Measurements from ENCODE around the gene ANO1. TPM values are rescaled to one million over a fixed set of nuclear protein-coding genes. Genes with fewer than 3 reads are reported as not detected.

ANO1 gene
- total and polyA plus RNA-seq, 2 of the 8 experiments (the other 6 are each of a cell fraction or from before 2014, with no cell fraction given): 4.7 to 5.0 TPM

DNA sequence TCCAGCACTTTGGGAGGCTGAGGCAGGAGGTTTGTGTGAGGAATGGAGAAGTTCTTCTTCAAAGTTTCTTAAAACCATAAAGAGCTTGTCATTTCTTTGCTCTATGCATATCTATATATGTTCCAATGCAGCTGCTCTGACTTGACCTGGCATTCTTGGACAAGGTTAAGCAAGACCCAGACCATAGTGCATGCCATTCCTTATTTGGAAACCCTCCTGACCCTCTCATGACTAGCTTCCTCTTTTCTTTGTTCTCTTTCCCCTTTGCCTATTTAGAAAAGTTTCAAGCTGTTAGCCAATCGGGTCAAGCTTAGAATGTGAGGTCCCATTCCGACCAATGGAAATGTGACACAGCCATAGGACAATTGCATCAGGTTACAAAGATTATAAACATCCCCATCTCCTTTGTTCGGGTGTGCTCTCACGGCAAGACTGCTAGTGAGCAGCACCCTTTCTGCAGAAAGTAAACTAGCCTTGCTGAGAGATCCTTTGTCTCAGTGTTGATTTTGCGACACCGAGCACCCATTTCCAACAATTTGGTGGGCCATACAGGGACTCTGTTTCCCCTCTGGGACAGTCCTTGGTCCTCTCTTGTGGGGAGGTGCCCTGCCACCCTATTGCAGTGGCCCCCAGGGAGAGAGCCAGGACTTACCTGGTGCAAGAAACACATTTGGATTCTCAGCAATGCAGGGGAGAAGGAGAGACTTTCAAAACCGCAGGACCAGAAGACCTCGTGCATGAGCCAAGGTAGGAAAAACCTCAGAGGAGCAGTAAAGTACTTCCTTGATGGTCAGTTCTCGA lies 39.9 kb upstream of the ANO1 start:
- Histone ChIP-seq H2BK20ac (ENCODE audit: low read length) (no peak overlapping the region), H3K23me2 (ENCODE audit: low read depth, low read length) (no peaks in the 10 kb centered on the region; the same call in 1 of the 2 replicates), H2BK12ac (ENCODE audit: low read depth, low read length) (no peak overlapping the region), H4K91ac (replicated peaks; ENCODE audit: insufficient read length, low read length) (no peak overlapping the region), H4K8ac (ENCODE audit: extremely low read depth, insufficient read depth, low read length) (no peak overlapping the region), H3K79me2 (ENCODE audit: control insufficient read depth in 1 of 2, insufficient read depth in 2 of 2, low read length in 2 of 2) (no peaks in the 10 kb centered on the region), H3K4me1 (replicated peaks in 1 of 4; ENCODE audit: control insufficient read depth in 3 of 4, insufficient read depth in 4 of 4, low read length in 3 of 4) (no peaks in the 10 kb centered on the region; a peak in 1 of 7 replicates), H3K27ac (ENCODE audit: low read depth, low read length) (no peak overlapping the region), H2BK5ac (ENCODE audit: low read depth, low read length) (no peak overlapping the region), H3K14ac (ENCODE audit: insufficient read length) (no peak overlapping the region), H2AK5ac (ENCODE audit: low read depth, low read length) (no peak overlapping the region), H2AFZ (ENCODE audit: low read length) (no peak overlapping the region), H3K9ac (replicated peaks in 1 of 4; ENCODE audit: extremely low read depth in 1 of 4, low read depth in 3 of 4, low read length in 3 of 4) (no peak overlapping the region), H3K4me2 (ENCODE audit: insufficient read depth in 1 of 2, low read depth in 2 of 2, low read length in 2 of 2) (no peak overlapping the region), H3K79me1 (ENCODE audit: low read depth, low read length) (no peaks in the 10 kb centered on the region), H3K9me3 (ENCODE audit: insufficient read depth in 2 of 2, low read depth in 1 of 2, low read length in 1 of 2) (peaks cover 14 to 17% of the 10 kb centered on the region in 2 experiments), H3K23ac (ENCODE audit: insufficient read length) (no peak overlapping the region), H3K4me3 (ENCODE audit: extremely low read depth in 1 of 4, insufficient read depth in 2 of 4, low read depth in 3 of 4, low read length in 4 of 4) (no peak overlapping the region; a peak in 1 of 8 replicates), H2BK15ac (ENCODE audit: low read length) (no peak overlapping the region), H3K27me3 (replicated peaks in 1 of 4; ENCODE audit: control insufficient read depth in 3 of 4, extremely low read depth in 1 of 4, insufficient read depth in 3 of 4, low read length in 3 of 4) (no peaks in the 10 kb centered on the region; a peak in 1 of 7 replicates), H3K36me3 (ENCODE audit: control insufficient read depth in 2 of 4, insufficient read depth in 4 of 4, low read length in 3 of 4) (no peaks in the 10 kb centered on the region), H3K56ac (replicated peaks; ENCODE audit: insufficient read length, low read depth, low read length) (no peak overlapping the region), H4K20me1 (replicated peaks in 1 of 2; ENCODE audit: control insufficient read depth in 1 of 2, insufficient read depth in 2 of 2, low read length in 2 of 2) (no peaks in the 10 kb centered on the region), H2BK120ac (replicated peaks; ENCODE audit: low read depth, low read length) (no peak overlapping the region), H3K18ac (ENCODE audit: extremely low read depth, low read length) (no peak overlapping the region), H4K5ac (ENCODE audit: insufficient read length, low read depth, low read length) (no peak overlapping the region), H3K4ac (replicated peaks; ENCODE audit: insufficient read length, low read depth, low read length) (no peak overlapping the region)
- POLR2A ChIA-PET (ENCODE audit: partially characterized antibody): interaction anchor here (0.7 kb wide), 1 partner anchor 255 kb away, joined by 3 read pairs; no protein-coding TSS in a partner anchor
- CTCF ChIA-PET (ENCODE audit: partially characterized antibody): interaction anchor here (0.6 to 1.3 kb wide), 5 partner anchors 9 to 114 kb away, joined by 3 to 4 read pairs (median 3); no protein-coding TSS in a partner anchor
- DNase-seq (ENCODE audit: low read depth in 1 of 2, low spot score in 2 of 2) (peak in 1 of 2 experiments; percentile 29), FAIRE-seq (no peak)
- 82% methylated on average over 9 of the region's 9 CpGs; no CpG with 5 or more reads in 1 of the 2 experiments for WGBS, 2 experiments (ENCODE audit: extremely low coverage in 1 of 2, insufficient coverage in 1 of 2, insufficient read length in 1 of 2, insufficient replicate concordance in 2 of 2, low coverage in 1 of 2, low lambda C conversion rate in 2 of 2, missing lambda C conversion rate in 1 of 2)
- TF ChIP-seq CHD1 (IDR thresholded peaks at IDR 0.05; ENCODE audit: low read depth, low read length) (no peak), EGR1 (IDR thresholded peaks at IDR 0.05; ENCODE audit: borderline replicate concordance, low read depth, low read length) (no peak), JUND (IDR thresholded peaks at IDR 0.05; ENCODE audit: low read length) (no peak), CEBPB (IDR thresholded peaks at IDR 0.05; ENCODE audit: low read depth, low read length) (peak; percentile 37; the same call in 1 of the 2 replicates), KDM4A (IDR thresholded peaks at IDR 0.05; ENCODE audit: low read depth, low read length, severe bottlenecking) (no peak), SRF (IDR thresholded peaks at IDR 0.05; ENCODE audit: low read depth, low read length) (peak; percentile 62; the same call in 1 of the 2 replicates), FOSL1 (IDR thresholded peaks at IDR 0.05; ENCODE audit: insufficient read depth, low read depth, low read length) (no peak), SIN3A (conservative IDR thresholded peaks at IDR 0.05 in 1 of 2, IDR thresholded peaks at IDR 0.05 in 1 of 2; ENCODE audit: low read depth in 1 of 2, low read length in 2 of 2) (no peak), RNF2 (IDR thresholded peaks at IDR 0.05; ENCODE audit: borderline replicate concordance, low read depth, low read length, missing control alignments, poor library complexity, severe bottlenecking) (no peak)
- TF ChIP-seq, protein P1, sequence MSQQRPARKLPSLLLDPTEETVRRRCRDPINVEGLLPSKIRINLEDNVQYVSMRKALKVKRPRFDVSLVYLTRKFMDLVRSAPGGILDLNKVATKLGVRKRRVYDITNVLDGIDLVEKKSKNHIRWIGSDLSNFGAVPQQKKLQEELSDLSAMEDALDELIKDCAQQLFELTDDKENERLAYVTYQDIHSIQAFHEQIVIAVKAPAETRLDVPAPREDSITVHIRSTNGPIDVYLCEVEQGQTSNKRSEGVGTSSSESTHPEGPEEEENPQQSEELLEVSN (IDR thresholded peaks at IDR 0.05): no peak
